HepG2 (cell line): ENCODE data around the gene TCAP. TPM values are rescaled to one million over a fixed set of nuclear protein-coding genes. Genes with fewer than 3 reads are reported as not detected.

ENCODE experiments used
- ATAC-seq: fragments of 200-7000 bp; cut with Tn5 transposase; 3 replicates; pipeline ENCODE4 v1.9.1; 2020; ENCODE audit warnings: mild to moderate bottlenecking, moderate library complexity
- BruUV-seq: library from RNA; stranded (reverse); fragments of 400-500 nt; replicated peaks from 2 replicates; lab custom pipeline; 2021; lab: Mats Ljungman, UMichigan
- CTCF ChIA-PET: fragments of 300-600 bp; formaldehyde crosslinking; extraction: SDS; loops from one replicate; lab custom pipeline; 2021; ENCODE audit warnings: low total read pairs, inconsistent platforms, low intra/inter-chr PET ratio; lab: Yijun Ruan, JAX
- POLR2A ChIA-PET: fragments of 350-600 bp; sonication (Branson Sonifier 250); formaldehyde crosslinking; loops from one replicate; lab custom pipeline; 2020; ENCODE audit warnings: antibody characterized with exemption, inconsistent platforms; lab: Yijun Ruan, JAX
- DNase-seq: peaks from one replicate; pipeline ENCODE4 v3.0.0-alpha.2; 2015; ENCODE audit warnings: low spot score
- FAIRE-seq: peaks from 3 replicates; lab custom pipeline; 2011; peaks lifted over from hg19 to GRCh38; lab: Jason Lieb, UNC
- H2AFZ ChIP-seq: one replicate; pipeline ENCODE4 v1.6.1; 2011; ENCODE audit warnings: low read length, inconsistent platforms
- H3K27ac ChIP-seq: fragments of 300-600 bp; 3 replicates; pipeline ENCODE4 v1.8.0; 2011; ENCODE audit warnings: mixed run types, mild to moderate bottlenecking, mixed read lengths, low read length, inconsistent platforms; ENCODE audit not compliant: insufficient read depth; ENCODE audit errors: extremely low read length
- H3K27me3 ChIP-seq, 2 experiments: fragments of 200-600 bp in 1 of 2; 2 replicates in 1 of 2; 3 replicates in 1 of 2; pipeline versions ENCODE4 v1.6.0 to v1.8.0; 2011; ENCODE audit warnings: low read length in 2 of 2, mild to moderate bottlenecking in 2 of 2, moderate library complexity in 2 of 2, inconsistent platforms in 1 of 2; ENCODE audit not compliant: insufficient read depth in 2 of 2, control insufficient read depth in 1 of 2
- H3K36me3 ChIP-seq, 2 experiments: fragments of 200-600 bp in 1 of 2; replicated peaks in 1 of 2; 2 replicates in 1 of 2; 3 replicates in 1 of 2; pipeline versions ENCODE4 v1.5.1 to v1.8.0; 2011; ENCODE audit warnings: low read length in 2 of 2, inconsistent platforms in 1 of 2; ENCODE audit not compliant: insufficient read depth in 2 of 2, control insufficient read depth in 1 of 2
- H3K4me1 ChIP-seq: 2 replicates; pipeline ENCODE4 v1.5.1; 2012; ENCODE audit warnings: low read length, inconsistent platforms; ENCODE audit not compliant: insufficient read depth
- H3K4me2 ChIP-seq: 2 replicates; pipeline ENCODE4 v1.6.0; 2011; ENCODE audit warnings: low read depth, low read length, inconsistent platforms
- H3K4me3 ChIP-seq, 3 experiments: fragments of 200-600 bp in 1 of 3; sonication (generic), shearing (Covaris generic) in 1 of 3; replicated peaks in 1 of 3; 2 replicates each; pipeline ENCODE4 v1.5.1; 2011 to 2016; ENCODE audit warnings: low read length in 3 of 3, inconsistent platforms in 2 of 3, low read depth in 2 of 3, mild to moderate bottlenecking in 2 of 3, control low read depth in 1 of 3, mixed read lengths in 1 of 3; ENCODE audit not compliant: insufficient read depth in 1 of 3
- H3K79me2 ChIP-seq: one replicate; pipeline ENCODE4 v1.6.1; 2011; ENCODE audit warnings: low read length, inconsistent platforms; ENCODE audit not compliant: insufficient read depth
- H3K9ac ChIP-seq: 2 replicates; pipeline ENCODE4 v1.6.0; 2011; ENCODE audit warnings: mild to moderate bottlenecking, low read depth, low read length, inconsistent platforms; ENCODE audit not compliant: insufficient read depth
- H3K9me3 ChIP-seq: 2 replicates; pipeline ENCODE4 v1.5.1; 2012; ENCODE audit warnings: mild to moderate bottlenecking, low read length
- H4K20me1 ChIP-seq: 2 replicates; pipeline ENCODE4 v1.6.0; 2011; ENCODE audit warnings: inconsistent platforms, mild to moderate bottlenecking, low read length, moderate library complexity; ENCODE audit not compliant: insufficient read depth
- ATF6 ChIP-seq: sonication (generic); formaldehyde crosslinking; conservative IDR thresholded peaks from 2 replicates; pipeline ENCODE4 v1.4.0; 2020; ENCODE audit warnings: missing genetic modification reagents
- CTCF ChIP-seq: sonication (generic); formaldehyde crosslinking; IDR thresholded peaks from 2 replicates; pipeline ENCODE4 v1.5.0; 2020; ENCODE audit warnings: mild to moderate bottlenecking, missing genetic modification reagents, moderate library complexity
- PPARG ChIP-seq: conservative IDR thresholded peaks from 2 replicates; pipeline ENCODE4 v1.6.1; 2016; ENCODE audit warnings: missing biosample characterization, missing genetic modification reagents
- SMC3 ChIP-seq: IDR thresholded peaks from 2 replicates; pipeline ENCODE4 v1.6.1; 2011; ENCODE audit warnings: low read length, improper control_type of control experiment
- TEF ChIP-seq: sonication (generic); formaldehyde crosslinking; IDR thresholded peaks from 2 replicates; pipeline ENCODE4 v1.5.0; 2020; ENCODE audit warnings: missing genetic modification reagents
- ZBTB2 ChIP-seq: sonication (generic); formaldehyde crosslinking; IDR thresholded peaks from 2 replicates; pipeline ENCODE4 v1.8.0; 2022; ENCODE audit warnings: low read depth, missing genetic modification reagents
- ZNF18 ChIP-seq: sonication (generic); formaldehyde crosslinking; IDR thresholded peaks from 2 replicates; pipeline ENCODE4 v1.8.0; 2022; ENCODE audit warnings: mild to moderate bottlenecking, missing genetic modification reagents; ENCODE audit not compliant: insufficient replicate concordance
- ZNF224 ChIP-seq: sonication (generic); formaldehyde crosslinking; IDR thresholded peaks from 2 replicates; pipeline ENCODE4 v1.5.0; 2020; ENCODE audit warnings: mild to moderate bottlenecking, missing genetic modification reagents
- ZNF460 ChIP-seq: sonication (generic); formaldehyde crosslinking; IDR thresholded peaks from 2 replicates; pipeline ENCODE4 v1.5.1; 2020; ENCODE audit warnings: missing genetic modification reagents, mild to moderate bottlenecking, borderline replicate concordance
- ZNF572 ChIP-seq: sonication (generic); formaldehyde crosslinking; IDR thresholded peaks from 2 replicates; pipeline ENCODE4 v1.5.1; 2020; ENCODE audit warnings: mild to moderate bottlenecking, missing genetic modification reagents
- ZNF704 ChIP-seq: sonication (generic); formaldehyde crosslinking; IDR thresholded peaks from 2 replicates; pipeline ENCODE4 v1.8.1; 2023; ENCODE audit warnings: mild to moderate bottlenecking, inconsistent platforms, moderate library complexity, missing genetic modification reagents, borderline replicate concordance
- ZNF782 ChIP-seq: sonication (generic); formaldehyde crosslinking; IDR thresholded peaks from 2 replicates; pipeline ENCODE4 v1.4.0; 2020; ENCODE audit warnings: missing genetic modification reagents, mild to moderate bottlenecking, borderline replicate concordance
- WGBS: methylation state at CpG from one replicate; pipeline ENCODE4 v1.1.6; 2017; ENCODE audit warnings: low lambda C conversion rate; 5-methylcytosine and 5-hydroxymethylcytosine counted together
- in situ Hi-C: cut with HindIII; loops from 2 replicates; pipeline ENCODE4 v1.10.0; 2017; ENCODE audit warnings: low pct_unique_long_range_greater_than_20kb; ENCODE audit not compliant: extremely low pct_ligation_motif_present
- intact Hi-C: fragments of 100-400 bp; cut with micrococcal nuclease; formaldehyde crosslinking; loops from one replicate; pipeline ENCODE4 v1.10.0; 2022; ENCODE audit not compliant: unreplicated experiment
- polyA plus RNA-seq, 8 experiments: library from polyadenylated mRNA; depleted of rRNA in 3 of 8; stranded (reverse) in 7 of 8; unstranded in 1 of 8; fragments of >200 nt; fragmentation: Illumina TruSeq in 4 of 8; extraction: Trizol in 4 of 8; gene quantifications; 2 replicates each; pipeline versions ENCODE4 v1.2.1 to v1.2.3, GENCODE V29; 2011 to 2016; ENCODE audit warnings: low read depth in 4 of 8, missing spikeins in 1 of 8, mixed read lengths in 1 of 8; ENCODE audit not compliant: insufficient read depth in 1 of 8
- total RNA-seq, 5 experiments: library from RNA; depleted of rRNA; stranded (reverse); fragments of >200 nt; fragmentation: Illumina TruSeq; extraction: Trizol; gene quantifications; 2 replicates each; pipeline ENCODE4 v1.2.3, GENCODE V29; 2016; ENCODE audit warnings: low read depth in 1 of 5

TCAP gene
- total and polyA plus RNA-seq, 2 of the 13 experiments (the other 11 are each of a cell fraction or from before 2014, with no cell fraction given): 0.24 to 0.65 TPM

GRCh38 chr17:39687546-39688474 lies 22.7 kb downstream of the TCAP start, which contains the start of gene PGAP3:
TSS of gene PGAP3 (minus strand) at chr17:39688057. CDS start at chr17:39688014, 43 bp downstream.
- no peaks in the 10 kb centered on the region for H4K20me1 ChIP-seq
- ATAC-seq (peak; percentile 95), FAIRE-seq (peak; percentile 71), DNase-seq (peak; percentile 95)
- WGBS: under 1% methylated on average over 30 of the region's 45 CpGs
- peak within 1 kb of the TSS; percentile 94 for H3K4me2 ChIP-seq
- H2AFZ ChIP-seq: peak within 1 kb of the TSS; percentile 17
- H3K9ac ChIP-seq: peak within 1 kb of the TSS; percentile 83
- in situ Hi-C loops (no loop called here), intact Hi-C loops (loop anchor here (1.0 kb wide), 1 partner anchor 7 kb away; no protein-coding TSS in a partner anchor)
- peaks cover 29% of the 10 kb centered on the region for H3K4me1 ChIP-seq
- POLR2A ChIA-PET: interaction anchor here (0.9 to 4.9 kb wide), 17 partner anchors 8 to 488 kb away, joined by 3 to 118 read pairs (median 7); partner anchors contain the start of genes CDK12, ERBB2, MIEN1 and PNMT
- H3K4me3 ChIP-seq: peak within 1 kb of the TSS; percentile 72 to 76 (median 74)
- H3K27me3 ChIP-seq: no peaks in the 10 kb centered on the region; a peak in 1 of 5 replicates
- H3K9me3 ChIP-seq: no peaks in the 10 kb centered on the region
- H3K36me3 ChIP-seq: peaks cover 0 to 2% of the 10 kb centered on the region in 2 experiments; a peak in 2 of 5 replicates
- H3K27ac ChIP-seq: peak within 1 kb of the TSS; percentile 88
- no peaks in the 10 kb centered on the region for H3K79me2 ChIP-seq
- CTCF ChIA-PET: interaction anchor here (0.6 kb wide), 1 partner anchor 33 kb away, joined by 4 read pairs; no protein-coding TSS in a partner anchor
- BruUV-seq: TSS peak; percentile 96
- TF ChIP-seq ZBTB2 (peak; percentile 98), ATF6 (CRISPR knock-in tag) (no peak; the same call in 1 of the 2 replicates), PPARG (CRISPR knock-in tag) (no peak; the same call in 1 of the 2 replicates), ZNF460 (CRISPR knock-in tag) (no peak), ZNF18 (no peak), ZNF572 (no peak), TEF (CRISPR knock-in tag) (no peak), ZNF782 (CRISPR knock-in tag) (peak; percentile 90; the same call in 1 of the 2 replicates), SMC3 (peak; percentile 16; the same call in 1 of the 2 replicates), CTCF (peak; percentile 65), ZNF224 (CRISPR knock-in tag) (no peak; the same call in 1 of the 2 replicates), ZNF704 (CRISPR knock-in tag) (no peak)
